Measurements from ENCODE around the gene PORCN. TPM values are rescaled to one million over a fixed set of nuclear protein-coding genes. Genes with fewer than 3 reads are reported as not detected.

PORCN gene
- total and polyA plus RNA-seq, 9 of the 15 experiments (the other 6 are each of a cell fraction or from before 2014, with no cell fraction given), result 0.34 to 5.1 (median 2.8) TPM

DNA sequence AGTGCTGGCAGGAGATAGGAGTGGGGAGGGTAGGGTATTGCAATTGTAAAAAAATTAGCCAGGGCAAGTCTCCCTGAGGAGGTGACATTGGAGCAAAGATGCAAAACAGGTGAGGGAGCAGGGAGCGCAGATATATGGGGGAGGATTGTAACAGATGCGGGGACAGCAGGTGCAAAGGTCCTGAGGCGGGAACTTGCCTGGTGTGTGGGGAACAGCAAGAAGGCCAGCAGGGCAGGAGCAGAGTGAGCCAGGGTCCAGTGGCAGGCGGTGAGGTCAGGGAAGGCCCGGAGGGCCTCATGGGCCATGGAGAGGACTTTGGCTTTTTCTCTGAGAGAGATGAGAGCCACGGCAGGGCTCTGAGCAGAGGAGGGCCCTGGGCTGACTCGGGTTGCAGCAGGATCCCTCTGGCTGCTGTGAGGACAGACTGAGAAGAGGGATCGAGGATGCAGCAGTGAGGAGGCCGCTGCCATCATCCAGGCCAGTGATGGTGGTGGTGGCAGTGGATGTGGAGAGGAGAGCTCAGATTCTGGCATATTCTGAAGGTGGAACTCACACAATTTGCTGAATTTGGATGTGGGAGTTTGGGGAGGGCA lies 6.2 kb downstream of the PORCN start:
- FAIRE-seq (no peak), ATAC-seq (no peak), DNase-seq (ENCODE audit: extremely low read depth in 1 of 4, low spot score in 3 of 4) (no peak)
- no peak overlapping the region for H3K27ac ChIP-seq (ENCODE audit: extremely low read depth, low read depth, low read length)
- no peak overlapping the region for H2AFZ ChIP-seq (ENCODE audit: low read depth, low read length)
- H3K27me3 ChIP-seq (ENCODE audit: control insufficient read depth in 2 of 2, insufficient read depth in 2 of 2, low read length in 2 of 2), result no peaks in the 10 kb centered on the region
- no peak for TF ChIP-seq TAF9B (IDR thresholded peaks at IDR 0.05; ENCODE audit: partially characterized antibody)
- TF ChIP-seq RBM25 (IDR thresholded peaks at IDR 0.05; ENCODE audit: low read depth, low read length, severe bottlenecking), result peak; percentile 52
- 0 out of 2 replicates have a peak, but pooled peaks have one; percentile 24 for TF ChIP-seq BCOR (IDR thresholded peaks at IDR 0.05)
- H3K4me1 ChIP-seq (replicated peaks in 1 of 2; ENCODE audit: control insufficient read depth in 2 of 2, insufficient read depth in 2 of 2, low read length in 2 of 2), result peaks cover 15 to 30% of the 10 kb centered on the region in 2 experiments; a peak in 4 of 5 replicates
- 77% methylated on average over 8 of the region's 9 CpGs for WGBS (ENCODE audit: insufficient coverage, low coverage, missing lambda C conversion rate)
- H4K20me1 ChIP-seq (replicated peaks; ENCODE audit: control insufficient read depth, insufficient read depth, low read length), result no peaks in the 10 kb centered on the region
- H3K9me1 ChIP-seq (ENCODE audit: control insufficient read depth, insufficient read depth, low read length), result peaks cover 4% of the 10 kb centered on the region
- H3K4me2 ChIP-seq (ENCODE audit: insufficient read depth, low read length), result no peak overlapping the region
- in situ Hi-C loops (cut with MboI) (no loop called here), intact Hi-C loops (cut with micrococcal nuclease) (no loop called here)
- ChIA-PET CTCF (ENCODE audit: low intra/inter-chr PET ratio) (interaction anchor here (0.7 kb wide), 1 partner anchor 777 kb away, joined by 3 read pairs; no protein-coding TSS in a partner anchor), POLR2A (interaction anchor here (0.5 to 1.1 kb wide), 3 partner anchors 12 to 16 kb away, joined by 3 to 4 read pairs (median 4); no protein-coding TSS in a partner anchor)
- no peaks in the 10 kb centered on the region for H3K9me3 ChIP-seq (replicated peaks; ENCODE audit: control insufficient read depth, insufficient read depth, low read depth, low read length)
- no peaks in the 10 kb centered on the region for H3K79me2 ChIP-seq (ENCODE audit: control insufficient read depth, insufficient read depth, low read length)
- H3K4me3 ChIP-seq, result no peak overlapping the region
- peak overlapping the region in 1 of 2 experiments; percentile 13; a peak in 1 of 4 replicates for H3K9ac ChIP-seq (ENCODE audit: insufficient read depth in 1 of 2, low read depth in 2 of 2, low read length in 2 of 2)
- no TSS peak for BruUV-seq (replicated peaks)
- H3K36me3 ChIP-seq (ENCODE audit: control insufficient read depth, insufficient read depth, low read length), result no peaks in the 10 kb centered on the region; the same call in 2 of the 3 replicates

DNA sequence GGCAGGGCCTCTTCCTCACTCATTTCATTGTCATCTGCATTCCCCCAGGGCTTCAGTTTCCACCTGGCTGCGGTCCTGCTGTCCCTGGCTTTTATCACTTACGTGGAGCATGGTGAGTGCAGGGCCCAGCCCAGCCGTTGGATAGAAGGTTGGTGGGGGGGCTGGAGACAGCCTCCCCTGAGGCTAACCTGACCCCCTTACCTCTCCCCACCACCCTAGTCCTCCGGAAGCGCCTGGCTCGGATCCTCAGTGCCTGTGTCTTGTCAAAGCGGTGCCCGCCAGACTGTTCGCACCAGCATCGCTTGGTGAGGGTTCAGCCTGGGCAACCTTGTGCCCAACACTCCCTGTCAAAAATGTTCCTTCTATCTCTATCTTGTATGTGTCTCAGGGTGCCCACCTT lies 7.0 kb downstream of the PORCN start:
- H2AFZ ChIP-seq (ENCODE audit: low read depth, low read length), result no peak overlapping the region
- no peaks in the 10 kb centered on the region for H4K20me1 ChIP-seq (replicated peaks; ENCODE audit: control insufficient read depth, insufficient read depth, low read length)
- H3K4me3 ChIP-seq, result no peak overlapping the region
- ATAC-seq (no peak), FAIRE-seq (no peak), DNase-seq (ENCODE audit: extremely low read depth in 1 of 4, low spot score in 3 of 4) (no peak)
- 90% methylated on average over 6 of the region's 10 CpGs for WGBS (ENCODE audit: insufficient coverage, low coverage, missing lambda C conversion rate)
- ChIA-PET POLR2A (interaction anchor here (0.7 to 1.1 kb wide), 2 partner anchors 11 to 13 kb away, joined by 3 to 4 read pairs; no protein-coding TSS in a partner anchor), CTCF (ENCODE audit: low intra/inter-chr PET ratio) (no interaction called here)
- no TSS peak for BruUV-seq (replicated peaks)
- no peak overlapping the region for H3K27ac ChIP-seq (ENCODE audit: extremely low read depth, low read depth, low read length)
- in situ Hi-C loops (cut with MboI), result no loop called here
- H3K27me3 ChIP-seq (ENCODE audit: control insufficient read depth in 2 of 2, insufficient read depth in 2 of 2, low read length in 2 of 2), result no peaks in the 10 kb centered on the region
- intact Hi-C loops (cut with micrococcal nuclease), result no loop called here
- peak overlapping the region in 1 of 2 experiments; percentile 52; a peak in 1 of 4 replicates for H3K9ac ChIP-seq (ENCODE audit: insufficient read depth in 1 of 2, low read depth in 2 of 2, low read length in 2 of 2)
- H3K79me2 ChIP-seq (ENCODE audit: control insufficient read depth, insufficient read depth, low read length), result no peaks in the 10 kb centered on the region
- H3K36me3 ChIP-seq (ENCODE audit: control insufficient read depth, insufficient read depth, low read length), result no peaks in the 10 kb centered on the region; the same call in 2 of the 3 replicates
- H3K9me3 ChIP-seq (replicated peaks; ENCODE audit: control insufficient read depth, insufficient read depth, low read depth, low read length), result no peaks in the 10 kb centered on the region
- H3K4me2 ChIP-seq (ENCODE audit: insufficient read depth, low read length), result no peak overlapping the region
- H3K4me1 ChIP-seq (replicated peaks in 1 of 2; ENCODE audit: control insufficient read depth in 2 of 2, insufficient read depth in 2 of 2, low read length in 2 of 2), result peaks cover 17 to 29% of the 10 kb centered on the region in 2 experiments; a peak in 4 of 5 replicates
- peaks cover 4% of the 10 kb centered on the region for H3K9me1 ChIP-seq (ENCODE audit: control insufficient read depth, insufficient read depth, low read length)
- TF ChIP-seq TEAD2 (tag; IDR thresholded peaks at IDR 0.05) (no peak), HOXB6 (CRISPR knock-in tag; IDR thresholded peaks at IDR 0.05; ENCODE audit: borderline replicate concordance) (no peak), NR1H2 (CRISPR knock-in tag; IDR thresholded peaks at IDR 0.05) (no peak), NFATC3 (IDR thresholded peaks at IDR 0.05) (no peak), HMG20B (CRISPR knock-in tag; IDR thresholded peaks at IDR 0.05) (no peak), TBP (optimal IDR thresholded peaks at IDR 0.05; ENCODE audit: low read depth, low read length) (no peak), ZBTB8A (IDR thresholded peaks at IDR 0.05; ENCODE audit: partially characterized antibody) (no peak), SRSF9 (IDR thresholded peaks at IDR 0.05; ENCODE audit: borderline replicate concordance, low read depth, low read length) (no peak)
- TF ChIP-seq, protein P1, sequence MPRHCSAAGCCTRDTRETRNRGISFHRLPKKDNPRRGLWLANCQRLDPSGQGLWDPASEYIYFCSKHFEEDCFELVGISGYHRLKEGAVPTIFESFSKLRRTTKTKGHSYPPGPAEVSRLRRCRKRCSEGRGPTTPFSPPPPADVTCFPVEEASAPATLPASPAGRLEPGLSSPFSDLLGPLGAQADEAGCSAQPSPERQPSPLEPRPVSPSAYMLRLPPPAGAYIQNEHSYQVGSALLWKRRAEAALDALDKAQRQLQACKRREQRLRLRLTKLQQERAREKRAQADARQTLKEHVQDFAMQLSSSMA (CRISPR knock-in tag; IDR thresholded peaks at IDR 0.05), result no peak
- TF ChIP-seq, protein P2, sequence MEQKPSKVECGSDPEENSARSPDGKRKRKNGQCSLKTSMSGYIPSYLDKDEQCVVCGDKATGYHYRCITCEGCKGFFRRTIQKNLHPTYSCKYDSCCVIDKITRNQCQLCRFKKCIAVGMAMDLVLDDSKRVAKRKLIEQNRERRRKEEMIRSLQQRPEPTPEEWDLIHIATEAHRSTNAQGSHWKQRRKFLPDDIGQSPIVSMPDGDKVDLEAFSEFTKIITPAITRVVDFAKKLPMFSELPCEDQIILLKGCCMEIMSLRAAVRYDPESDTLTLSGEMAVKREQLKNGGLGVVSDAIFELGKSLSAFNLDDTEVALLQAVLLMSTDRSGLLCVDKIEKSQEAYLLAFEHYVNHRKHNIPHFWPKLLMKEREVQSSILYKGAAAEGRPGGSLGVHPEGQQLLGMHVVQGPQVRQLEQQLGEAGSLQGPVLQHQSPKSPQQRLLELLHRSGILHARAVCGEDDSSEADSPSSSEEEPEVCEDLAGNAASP (IDR thresholded peaks at IDR 0.05), result no peak
